HG03108 (cell line): ENCODE results near the gene GAGE12J.
"Not testable (repeated sequence)": the region's sequence is repeated elsewhere in the genome, so short reads cannot be mapped to it uniquely, and the experiment has no call there.

Experiments
- ATAC-seq: cut with Tn5 transposase; IDR thresholded peaks from one replicate; pipeline ENCODE4 v1.9.1; 2021; ENCODE audit warnings: moderate library complexity; ENCODE audit not compliant: unreplicated experiment

GAGE12J gene

GRCh38 chrX:49309401-49309981 is 12.3 kb upstream of the GAGE12J start:
- no peak for ATAC-seq

GRCh38 chrX:49310371-49310770 is 11.5 kb upstream of the GAGE12J start:
- ATAC-seq = no peak

- no peak for ATAC-seq
These were observed 9.7 kb upstream of the GAGE12J start for GRCh38 chrX:49312176-49312575.

DNA sequence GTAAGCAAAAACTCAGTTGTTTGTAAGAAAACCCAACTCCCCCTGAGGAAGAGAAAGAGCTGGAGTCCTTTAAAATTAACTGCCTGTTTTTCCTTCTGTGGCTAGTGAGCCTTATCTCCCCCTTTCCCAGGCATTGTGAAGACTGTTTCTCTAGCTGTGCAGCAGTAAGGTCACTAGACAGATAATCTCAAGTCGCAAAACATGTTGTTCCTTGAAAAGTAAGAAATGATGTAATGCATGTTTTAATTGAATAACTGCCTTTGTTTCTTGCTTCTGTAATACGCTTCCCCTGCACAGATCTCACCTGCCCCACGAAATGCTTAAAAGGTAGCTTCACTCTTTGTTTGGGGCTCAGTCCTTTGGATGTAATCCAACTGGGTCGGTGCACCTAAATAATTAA is 5.8 kb upstream of the GAGE12J start:
- ATAC-seq = no peak

- ATAC-seq = not testable (repeated sequence)
These were observed 429 bp downstream of the GAGE12J start for GRCh38 chrX:49322266-49322665.

GRCh38 chrX:49323735-49324134 is 1.9 kb downstream of the GAGE12J start:
- not testable (repeated sequence) for ATAC-seq

DNA sequence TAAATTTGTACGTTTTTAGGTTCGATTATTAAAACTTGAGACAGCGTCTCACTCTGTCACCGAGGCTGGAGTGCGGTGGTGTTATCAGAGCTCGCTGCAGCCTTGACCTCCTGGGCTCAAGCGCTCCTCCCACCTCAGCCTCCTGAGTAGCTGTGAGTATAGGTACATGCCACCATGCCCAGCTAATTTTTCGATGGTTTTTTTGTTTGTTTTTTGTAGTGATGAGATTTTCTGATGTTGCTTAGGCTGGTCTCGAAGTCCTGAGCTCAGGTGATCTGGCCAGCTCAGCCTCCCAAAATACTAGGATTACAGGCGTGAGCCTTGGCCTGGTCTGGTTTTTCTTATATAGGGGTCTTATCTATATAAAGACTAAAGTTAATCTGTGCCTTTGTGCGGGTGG is 8.6 kb downstream of the GAGE12J start:
- ATAC-seq = not testable (repeated sequence)

- not testable (repeated sequence) for ATAC-seq
These were observed 9.4 kb downstream of the GAGE12J start, which contains the start of gene GAGE13 for GRCh38 chrX:49331282-49331681. Gene GAGE13 (plus strand): TSS chrX:49331582. CDS start chrX:49332738, 1,156 bp downstream.

- not testable (repeated sequence) for ATAC-seq
These were observed 10.0 kb downstream of the GAGE12J start for GRCh38 chrX:49331841-49332240.

- ATAC-seq = not testable (repeated sequence)
These were observed 19.6 kb downstream of the GAGE12J start for GRCh38 chrX:49341449-49341848.

DNA sequence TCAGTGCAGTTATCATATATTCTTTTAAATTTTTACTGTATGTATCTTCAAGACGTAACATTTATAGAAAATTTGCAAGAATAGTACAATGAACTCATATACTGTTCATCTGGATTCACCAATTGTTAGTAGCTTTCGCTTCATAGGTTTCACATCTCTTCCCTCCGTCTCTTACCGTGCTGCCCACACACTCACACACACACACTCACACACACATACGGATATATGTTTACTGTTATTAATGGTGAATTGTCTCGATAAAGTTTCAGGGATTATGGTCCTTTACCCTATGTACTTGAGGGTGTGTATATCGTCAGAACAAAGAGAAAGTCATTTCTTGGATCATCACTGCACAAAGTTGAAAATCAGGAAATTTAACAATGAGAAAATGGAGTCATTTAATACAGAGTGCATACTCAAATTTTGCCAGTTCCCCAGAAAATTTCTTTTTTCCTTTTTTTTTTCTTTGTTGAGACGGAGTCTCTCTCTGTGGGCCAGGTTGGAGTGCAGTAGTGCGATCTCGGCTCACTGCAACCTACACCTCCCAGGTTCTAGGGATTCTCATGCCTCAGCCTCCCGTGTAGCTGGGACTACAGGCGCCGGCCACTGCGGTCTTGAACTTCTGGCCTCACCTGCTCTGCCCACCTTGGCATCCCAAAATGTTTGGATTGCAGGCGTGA is 22.8 kb downstream of the GAGE12J start:
- ATAC-seq = not testable (repeated sequence)

DNA sequence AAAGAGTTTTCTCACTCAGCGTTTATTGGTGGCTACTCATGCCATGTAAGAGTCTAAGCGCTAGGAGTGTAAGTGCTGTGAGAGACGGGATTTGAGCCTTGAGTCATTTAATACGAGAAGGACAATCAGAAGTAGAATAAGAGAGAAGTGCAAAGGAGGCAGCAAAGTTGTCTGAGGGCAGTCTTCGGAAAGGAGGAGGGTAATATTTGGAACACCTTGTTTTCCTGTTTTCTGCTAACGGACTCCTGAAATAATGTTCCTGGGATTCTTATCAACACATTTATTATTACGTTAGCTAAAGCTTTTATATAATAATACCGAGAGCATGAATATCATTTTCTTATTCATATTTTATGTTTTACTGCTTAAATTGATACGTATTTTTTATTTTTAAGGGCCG is 23.6 kb downstream of the GAGE12J start:
- not testable (repeated sequence) for ATAC-seq

DNA sequence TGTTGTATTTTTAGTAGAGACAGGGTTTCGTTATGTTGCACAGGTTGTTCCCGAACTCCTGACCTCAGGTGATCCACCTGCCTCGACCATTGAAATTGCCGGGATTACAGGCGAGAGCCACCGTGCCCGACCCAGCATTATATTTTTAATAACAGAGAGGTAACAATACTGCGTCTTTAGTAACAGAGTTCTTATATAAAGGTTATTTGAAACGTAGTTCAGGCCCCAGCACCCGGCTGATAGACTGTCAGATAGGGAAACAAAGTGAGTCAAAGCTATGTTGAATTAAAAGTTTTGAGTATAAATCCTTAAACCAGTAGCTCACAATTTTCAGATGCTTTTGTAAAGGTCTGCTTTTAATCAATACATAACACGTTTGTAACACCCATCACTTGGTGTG is 24.3 kb downstream of the GAGE12J start:
- not testable (repeated sequence) for ATAC-seq
